ENCODE measurements around the gene ALX4.

DNA sequence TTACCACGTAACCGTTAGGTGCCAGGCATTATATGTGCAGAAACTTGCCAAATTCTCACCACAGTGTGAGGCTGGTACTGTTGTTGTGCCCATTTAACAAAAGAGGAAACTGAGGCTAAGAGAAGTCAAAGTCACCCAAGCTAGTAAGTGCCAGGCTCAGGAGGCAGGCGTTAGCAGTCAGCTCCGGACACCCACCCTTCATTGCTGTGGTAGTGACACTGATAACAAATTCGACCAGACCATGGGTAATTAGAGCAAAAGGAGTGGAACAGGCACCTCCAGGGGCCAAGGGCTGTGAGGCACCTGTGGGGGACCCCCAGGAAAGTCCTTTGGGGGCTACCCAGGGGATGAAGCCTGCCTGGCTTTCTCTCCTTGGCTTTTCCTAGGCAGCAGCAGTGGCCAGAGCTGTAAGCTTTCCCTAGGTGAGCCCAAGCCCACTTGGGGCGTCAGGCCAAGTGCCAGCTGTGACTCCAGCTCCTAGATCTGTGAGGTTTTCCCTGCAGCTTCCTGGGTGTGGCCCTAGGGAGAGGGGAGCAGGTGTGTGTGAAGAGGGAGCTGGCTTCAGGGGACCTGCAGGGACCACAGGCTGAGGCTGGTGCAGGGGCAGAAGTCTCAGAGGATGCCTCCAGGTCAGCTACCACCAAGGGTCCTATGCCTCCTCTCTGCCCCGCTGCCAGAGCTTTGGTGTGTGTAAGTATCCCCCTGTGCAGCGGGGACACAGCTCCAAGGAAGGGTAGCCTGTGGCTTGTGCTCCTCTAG, 19.7 kb upstream of the ALX4 start:
- TF ChIP-seq, protein P1, sequence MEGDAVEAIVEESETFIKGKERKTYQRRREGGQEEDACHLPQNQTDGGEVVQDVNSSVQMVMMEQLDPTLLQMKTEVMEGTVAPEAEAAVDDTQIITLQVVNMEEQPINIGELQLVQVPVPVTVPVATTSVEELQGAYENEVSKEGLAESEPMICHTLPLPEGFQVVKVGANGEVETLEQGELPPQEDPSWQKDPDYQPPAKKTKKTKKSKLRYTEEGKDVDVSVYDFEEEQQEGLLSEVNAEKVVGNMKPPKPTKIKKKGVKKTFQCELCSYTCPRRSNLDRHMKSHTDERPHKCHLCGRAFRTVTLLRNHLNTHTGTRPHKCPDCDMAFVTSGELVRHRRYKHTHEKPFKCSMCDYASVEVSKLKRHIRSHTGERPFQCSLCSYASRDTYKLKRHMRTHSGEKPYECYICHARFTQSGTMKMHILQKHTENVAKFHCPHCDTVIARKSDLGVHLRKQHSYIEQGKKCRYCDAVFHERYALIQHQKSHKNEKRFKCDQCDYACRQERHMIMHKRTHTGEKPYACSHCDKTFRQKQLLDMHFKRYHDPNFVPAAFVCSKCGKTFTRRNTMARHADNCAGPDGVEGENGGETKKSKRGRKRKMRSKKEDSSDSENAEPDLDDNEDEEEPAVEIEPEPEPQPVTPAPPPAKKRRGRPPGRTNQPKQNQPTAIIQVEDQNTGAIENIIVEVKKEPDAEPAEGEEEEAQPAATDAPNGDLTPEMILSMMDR (IDR thresholded peaks at IDR 0.05) = no peak
- TF ChIP-seq EP300 (IDR thresholded peaks at IDR 0.05) = no peak
- no peak for TF ChIP-seq POLR2A (IDR thresholded peaks at IDR 0.05; ENCODE audit: low read depth)
- no peak for TF ChIP-seq POLR2AphosphoS5 (IDR thresholded peaks at IDR 0.05)
